Left lung (tissue), 10 donors: ENCODE results near the gene KRTAP10-9. TPM values are rescaled to one million over a fixed set of nuclear protein-coding genes. Genes with fewer than 3 reads are reported as not detected.
"Not testable (repeated sequence)": the region's sequence is repeated elsewhere in the genome, so short reads cannot be mapped to it uniquely, and the experiment has no call there.

Source experiments
- ATAC-seq: fragments of 200-7000 bp; cut with Tn5 transposase; one replicate; pipeline ENCODE4 v1.9.1; 2020; ENCODE audit warnings: moderate library complexity
- DNase-seq, 4 donors: peaks; one replicate each; pipeline ENCODE4 v3.0.0-alpha.2; 2013 to 2020
- H3K27ac ChIP-seq, 2 donors: fragments of 200-600 bp; sonication (generic) in 1 of 2; one replicate each; pipeline versions ENCODE4 v1.5.0 to v1.8.0; 2020 to 2021
- H3K27me3 ChIP-seq, 2 donors: fragments of 200-600 bp; sonication (generic) in 1 of 2; one replicate each; pipeline versions ENCODE4 v1.5.0 to v1.8.0; 2020 to 2021
- H3K36me3 ChIP-seq, 2 donors: fragments of 200-600 bp; sonication (generic) in 1 of 2; one replicate each; pipeline versions ENCODE4 v1.5.0 to v1.8.0; 2020 to 2021
- H3K4me1 ChIP-seq, 2 donors: fragments of 200-600 bp; one replicate each; pipeline ENCODE4 v1.8.0; 2021
- H3K4me3 ChIP-seq, 2 donors: fragments of 200-600 bp; sonication (generic) in 1 of 2; one replicate each; pipeline versions ENCODE4 v1.5.0 to v1.8.0; 2020 to 2021; ENCODE audit warnings: mild to moderate bottlenecking in 1 of 2
- H3K9me3 ChIP-seq, 2 donors: fragments of 200-600 bp; sonication (generic) in 1 of 2; one replicate each; pipeline versions ENCODE4 v1.5.0 to v1.8.0; 2020 to 2021
- CTCF ChIP-seq, 2 donors: fragments of 200-600 bp; sonication (generic) in 1 of 2; IDR thresholded peaks; one replicate each; pipeline versions ENCODE4 v1.5.0 to v1.8.0; 2021; ENCODE audit warnings: antibody characterized with exemption in 2 of 2
- intact Hi-C, 2 donors: fragments of 100-400 bp; cut with DNase I; formaldehyde crosslinking; loops; one replicate each; pipeline versions ENCODE4 v1.11.2 to v1.14.2; 2022
- polyA plus RNA-seq, 6 donors: library from polyadenylated mRNA; unstranded; fragments of 120-200 nt; gene quantifications; one replicate each; pipeline ENCODE4 v1.2.1, GENCODE V29; 2013; ENCODE audit not compliant: insufficient read length in 6 of 6
- total RNA-seq, 2 donors: library from RNA; stranded (reverse); fragmentation: NEBNext Ultra II Directional; extraction: Animal tissue kit (Norgen Biotek cat#: 25700); gene quantifications; one replicate each; pipeline ENCODE4 v1.2.1, GENCODE V29; 2021
- donor health status: DM: no; HTN: yes; CAD: no.
- donor health status: DM: no; HTN: no; CAD: no.

Gene KRTAP10-9
- total and polyA plus RNA-seq, 8 donors, result not detected

- TF ChIP-seq CTCF (IDR thresholded peaks at IDR 0.05), result no peak
- intact Hi-C loops, result no loop called here
- ATAC-seq, result no peak
These were observed 3.5 kb downstream of the KRTAP10-9 start for GRCh38 chr21:44630440-44630839.

GRCh38 chr21:44632067-44632466 lies 5.2 kb downstream of the KRTAP10-9 start:
- intact Hi-C loops, result no loop called here
- peaks cover 0 to 31% of the 10 kb centered on the region in 2 donors for H3K27me3 ChIP-seq
- no peak for TF ChIP-seq CTCF (IDR thresholded peaks at IDR 0.05)
- ATAC-seq, result no peak
- no peak overlapping the region for H3K27ac ChIP-seq
- no peak overlapping the region for H3K4me3 ChIP-seq
- peaks cover 0 to 23% of the 10 kb centered on the region in 2 donors for H3K9me3 ChIP-seq
- DNase-seq, result no peak
- H3K36me3 ChIP-seq, result no peaks in the 10 kb centered on the region
- no peaks in the 10 kb centered on the region for H3K4me1 ChIP-seq

More at GRCh38 chr21:44630440-44630839, 3.5 kb downstream of the KRTAP10-9 start:
- H3K4me3 ChIP-seq, result no peak overlapping the region
- peaks cover 0 to 23% of the 10 kb centered on the region in 2 donors for H3K9me3 ChIP-seq
- no peaks in the 10 kb centered on the region for H3K36me3 ChIP-seq
- H3K27ac ChIP-seq, result no peak overlapping the region
- no peak for DNase-seq
- no peaks in the 10 kb centered on the region for H3K4me1 ChIP-seq
- peaks cover 0 to 27% of the 10 kb centered on the region in 2 donors for H3K27me3 ChIP-seq

- Histone ChIP-seq H3K4me1 (no peaks in the 10 kb centered on the region), H3K27ac (no peak overlapping the region), H3K9me3 (peaks cover 0 to 24% of the 10 kb centered on the region in 2 donors), H3K27me3 (peaks cover 0 to 28% of the 10 kb centered on the region in 2 donors), H3K36me3 (no peaks in the 10 kb centered on the region), H3K4me3 (no peak overlapping the region)
- intact Hi-C loops, result no loop called here
- ATAC-seq (no peak), DNase-seq (peak in 1 of 4 donors; percentile 39)
- no peak for TF ChIP-seq CTCF (IDR thresholded peaks at IDR 0.05)
These were observed 9.5 kb downstream of the KRTAP10-9 start for GRCh38 chr21:44636209-44637017.

- H3K4me1 ChIP-seq, result no peaks in the 10 kb centered on the region
- H3K27ac ChIP-seq, result no peak within 1 kb of the TSS
- no peak for TF ChIP-seq CTCF (IDR thresholded peaks at IDR 0.05)
- no peak within 1 kb of the TSS for H3K4me3 ChIP-seq
- no peaks in the 10 kb centered on the region for H3K36me3 ChIP-seq
- intact Hi-C loops, result no loop called here
- ATAC-seq, result no peak
- DNase-seq, result peak in 1 of 4 donors; percentile 63
- peaks cover 0 to 28% of the 10 kb centered on the region in 2 donors for H3K27me3 ChIP-seq
- peaks cover 0 to 15% of the 10 kb centered on the region in 2 donors for H3K9me3 ChIP-seq
These were observed 10.3 kb downstream of the KRTAP10-9 start, which contains the start of gene KRTAP10-10 for GRCh38 chr21:44637018-44637850. Gene KRTAP10-10 (plus strand): TSS chr21:44637356. CDS start chr21:44637418, 62 bp downstream.

- intact Hi-C loops, H3K27ac ChIP-seq, H3K9me3 ChIP-seq, ATAC-seq, H3K36me3 ChIP-seq, H3K4me3 ChIP-seq, H3K4me1 ChIP-seq: not testable (repeated sequence)
- H3K27me3 ChIP-seq, result peaks cover 0 to 28% of the 10 kb centered on the region in 2 donors
- peak in 1 of 4 donors; percentile 53 for DNase-seq
These were observed 11.0 kb downstream of the KRTAP10-9 start for GRCh38 chr21:44637851-44638348.

- H3K36me3 ChIP-seq, H3K4me3 ChIP-seq, intact Hi-C loops, DNase-seq, H3K27ac ChIP-seq, ATAC-seq, H3K9me3 ChIP-seq, H3K4me1 ChIP-seq: not testable (repeated sequence)
- H3K27me3 ChIP-seq, result peaks cover 0 to 28% of the 10 kb centered on the region in 2 donors
These were observed 11.8 kb downstream of the KRTAP10-9 start for GRCh38 chr21:44638506-44639330.
